Mucosa of rectum (tissue), 2 donors: ENCODE measurements around the gene TADA3.

ENCODE experiments used
- H3K27ac ChIP-seq, 2 donors: one replicate each; pipeline ENCODE4 v1.7.0; 2013; ENCODE audit warnings: inconsistent platforms in 2 of 2, low read depth in 2 of 2, low read length in 2 of 2
- H3K27me3 ChIP-seq, 2 donors: one replicate each; pipeline ENCODE4 v1.7.0; 2013; ENCODE audit warnings: low read length in 2 of 2; ENCODE audit not compliant: control insufficient read depth in 2 of 2, insufficient read depth in 2 of 2
- H3K36me3 ChIP-seq, 2 donors: one replicate each; pipeline ENCODE4 v1.7.0; 2013; ENCODE audit warnings: low read length in 2 of 2; ENCODE audit not compliant: control insufficient read depth in 2 of 2, insufficient read depth in 2 of 2
- H3K4me1 ChIP-seq, 2 donors: one replicate each; pipeline ENCODE4 v1.7.0; 2013; ENCODE audit warnings: low read length in 2 of 2, mild to moderate bottlenecking in 1 of 2; ENCODE audit not compliant: control insufficient read depth in 2 of 2, insufficient read depth in 2 of 2
- H3K4me3 ChIP-seq, 2 donors: one replicate each; pipeline ENCODE4 v1.7.0; 2013; ENCODE audit warnings: low read length in 2 of 2
- H3K9ac ChIP-seq, 2 donors: one replicate each; pipeline ENCODE4 v1.7.0; 2013; ENCODE audit warnings: low read length in 2 of 2, low read depth in 1 of 2, mild to moderate bottlenecking in 1 of 2
- H3K9me3 ChIP-seq, 2 donors: one replicate each; pipeline ENCODE4 v1.7.0; 2013; ENCODE audit warnings: low read length in 2 of 2; ENCODE audit not compliant: control insufficient read depth in 2 of 2
- donor health status: healthy.
- donor health status: Normal muscosa, but diverticular disease.

Gene TADA3

GRCh38 chr3:9797196-9797945 is 5.1 kb upstream of the TADA3 start:
- H3K9me3 ChIP-seq = no peaks in the 10 kb centered on the region
- peaks cover 46 to 50% of the 10 kb centered on the region in 2 donors for H3K36me3 ChIP-seq
- H3K4me1 ChIP-seq = peaks cover 12 to 13% of the 10 kb centered on the region in 2 donors
- no peaks in the 10 kb centered on the region for H3K27me3 ChIP-seq
- H3K4me3 ChIP-seq = no peak overlapping the region
- H3K9ac ChIP-seq = no peak overlapping the region
- no peak overlapping the region for H3K27ac ChIP-seq

GRCh38 chr3:9795207-9795606 is 2.9 kb upstream of the TADA3 start:
- H3K36me3 ChIP-seq = peaks cover 36 to 43% of the 10 kb centered on the region in 2 donors
- H3K9me3 ChIP-seq = no peaks in the 10 kb centered on the region
- peaks cover 17 to 20% of the 10 kb centered on the region in 2 donors for H3K4me1 ChIP-seq
- no peaks in the 10 kb centered on the region for H3K27me3 ChIP-seq
- no peak overlapping the region for H3K4me3 ChIP-seq
- H3K9ac ChIP-seq = no peak overlapping the region
- H3K27ac ChIP-seq = no peak overlapping the region

GRCh38 chr3:9794400-9794799 is 2.1 kb upstream of the TADA3 start:
- H3K9me3 ChIP-seq = no peaks in the 10 kb centered on the region
- peaks cover 34 to 43% of the 10 kb centered on the region in 2 donors for H3K36me3 ChIP-seq
- H3K27me3 ChIP-seq = no peaks in the 10 kb centered on the region
- no peak overlapping the region for H3K4me3 ChIP-seq
- H3K9ac ChIP-seq = no peak overlapping the region
- peaks cover 17 to 20% of the 10 kb centered on the region in 2 donors for H3K4me1 ChIP-seq
- H3K27ac ChIP-seq = no peak overlapping the region

GRCh38 chr3:9793161-9793781 is 998 bp upstream of the TADA3 start:
- Histone ChIP-seq H3K36me3 (peaks cover 29 to 38% of the 10 kb centered on the region in 2 donors), H3K9me3 (no peaks in the 10 kb centered on the region), H3K4me3 (peak overlapping the region; percentile 95 to 98), H3K27ac (peak overlapping the region; percentile 95 to 96), H3K27me3 (no peaks in the 10 kb centered on the region), H3K9ac (peak overlapping the region; percentile 95 to 99), H3K4me1 (peaks cover 17 to 20% of the 10 kb centered on the region in 2 donors)

GRCh38 chr3:9791790-9792404 is 376 bp downstream of the TADA3 start:
- Histone ChIP-seq H3K27me3 (no peaks in the 10 kb centered on the region), H3K4me1 (peaks cover 17 to 20% of the 10 kb centered on the region in 2 donors), H3K36me3 (peaks cover 26 to 34% of the 10 kb centered on the region in 2 donors), H3K4me3 (peak overlapping the region; percentile 95 to 98), H3K9me3 (no peaks in the 10 kb centered on the region), H3K9ac (peak overlapping the region; percentile 95 to 99), H3K27ac (peak overlapping the region; percentile 95 to 96)

GRCh38 chr3:9791127-9791526 is 1.1 kb downstream of the TADA3 start:
- Histone ChIP-seq H3K9me3 (no peaks in the 10 kb centered on the region), H3K27ac (no peak overlapping the region), H3K36me3 (peaks cover 31 to 41% of the 10 kb centered on the region in 2 donors), H3K4me1 (peaks cover 17 to 20% of the 10 kb centered on the region in 2 donors), H3K27me3 (no peaks in the 10 kb centered on the region), H3K9ac (no peak overlapping the region), H3K4me3 (no peak overlapping the region)

GRCh38 chr3:9787714-9788113 is 4.6 kb downstream of the TADA3 start:
- no peaks in the 10 kb centered on the region for H3K27me3 ChIP-seq
- peaks cover 40 to 52% of the 10 kb centered on the region in 2 donors for H3K36me3 ChIP-seq
- H3K27ac ChIP-seq = no peak overlapping the region
- no peaks in the 10 kb centered on the region for H3K9me3 ChIP-seq
- H3K4me1 ChIP-seq = peaks cover 3 to 8% of the 10 kb centered on the region in 2 donors
- no peak overlapping the region for H3K4me3 ChIP-seq
- no peak overlapping the region for H3K9ac ChIP-seq

GRCh38 chr3:9786825-9787669 is 5.2 kb downstream of the TADA3 start:
- no peaks in the 10 kb centered on the region for H3K27me3 ChIP-seq
- H3K4me1 ChIP-seq = peaks cover 3 to 8% of the 10 kb centered on the region in 2 donors
- no peak overlapping the region for H3K27ac ChIP-seq
- H3K36me3 ChIP-seq = peaks cover 47 to 57% of the 10 kb centered on the region in 2 donors
- no peaks in the 10 kb centered on the region for H3K9me3 ChIP-seq
- H3K9ac ChIP-seq = no peak overlapping the region
- H3K4me3 ChIP-seq = no peak overlapping the region

GRCh38 chr3:9786209-9786739 is 6.0 kb downstream of the TADA3 start:
- H3K9ac ChIP-seq = no peak overlapping the region
- peaks cover 50 to 61% of the 10 kb centered on the region in 2 donors for H3K36me3 ChIP-seq
- no peaks in the 10 kb centered on the region for H3K9me3 ChIP-seq
- H3K4me1 ChIP-seq = peaks cover 0 to 1% of the 10 kb centered on the region in 2 donors
- no peak overlapping the region for H3K4me3 ChIP-seq
- no peaks in the 10 kb centered on the region for H3K27me3 ChIP-seq
- H3K27ac ChIP-seq = no peak overlapping the region
